LHCN-M2 (cell line): ENCODE measurements around the gene SRBD1. TPM values are rescaled to one million over a fixed set of nuclear protein-coding genes. Genes with fewer than 3 reads are reported as not detected.
"Not testable (repeated sequence)": the region's sequence is repeated elsewhere in the genome, so short reads cannot be mapped to it uniquely, and the experiment has no call there.

Experiments used
- DNase-seq: peaks from one replicate; pipeline ENCODE4 v3.0.0-alpha.2; 2012; ENCODE audit warnings: low read depth
- total RNA-seq: library from RNA; depleted of rRNA; stranded (reverse); fragments of >200 nt; gene quantifications from 2 replicates; pipeline ENCODE4 v1.2.3, GENCODE V29; 2014

The SRBD1 gene
- total RNA-seq, 1 experiment from 2014 or later = 22.7 TPM

- DNase-seq = peak; percentile 66
Measured at GRCh38 chr2:45432406-45432805, 178.7 kb downstream of the SRBD1 start.

- not testable (repeated sequence) for DNase-seq
Measured at GRCh38 chr2:45426025-45426424, 185.0 kb downstream of the SRBD1 start.

- DNase-seq = no peak
Measured at GRCh38 chr2:45422921-45423320, 188.1 kb downstream of the SRBD1 start.

GRCh38 chr2:45418532-45418931 is 192.5 kb downstream of the SRBD1 start:
- no peak for DNase-seq

GRCh38 chr2:45415534-45416123 is 195.4 kb downstream of the SRBD1 start:
- no peak for DNase-seq

- DNase-seq = no peak
Measured at GRCh38 chr2:45412754-45413379, 198.2 kb downstream of the SRBD1 start.

- no peak for DNase-seq
Measured at GRCh38 chr2:45409677-45410076, 201.4 kb downstream of the SRBD1 start.

GRCh38 chr2:45406621-45407020 is 204.4 kb downstream of the SRBD1 start:
- DNase-seq = peak; percentile 52

- DNase-seq = no peak
Measured at GRCh38 chr2:45404807-45405297, 206.2 kb downstream of the SRBD1 start.

GRCh38 chr2:45403036-45403435 is 208.0 kb downstream of the SRBD1 start:
- DNase-seq = no peak

GRCh38 chr2:45401431-45401922 is 209.6 kb downstream of the SRBD1 start:
- no peak for DNase-seq

GRCh38 chr2:45399040-45399784 is 211.9 kb downstream of the SRBD1 start:
- DNase-seq = no peak

GRCh38 chr2:45397292-45397691 is 213.8 kb downstream of the SRBD1 start:
- no peak for DNase-seq

GRCh38 chr2:45396671-45397070 is 214.4 kb downstream of the SRBD1 start:
- peak; percentile 21 for DNase-seq

- peak; percentile 31 for DNase-seq
Measured at GRCh38 chr2:45394842-45395241, 216.2 kb downstream of the SRBD1 start.

- no peak for DNase-seq
Measured at GRCh38 chr2:45394216-45394615, 216.9 kb downstream of the SRBD1 start.

- peak; percentile 49 for DNase-seq
Measured at GRCh38 chr2:45391866-45392265, 219.2 kb downstream of the SRBD1 start.

GRCh38 chr2:45390861-45391260 is 220.2 kb downstream of the SRBD1 start:
- peak; percentile 85 for DNase-seq

- peak; percentile 80 for DNase-seq
Measured at GRCh38 chr2:45390441-45390840, 220.6 kb downstream of the SRBD1 start.

- no peak for DNase-seq
Measured at GRCh38 chr2:45388541-45389100, 222.4 kb downstream of the SRBD1 start.

- DNase-seq = peak; percentile 86
Measured at GRCh38 chr2:45382744-45383143, 228.3 kb downstream of the SRBD1 start.
